H1 (cell line): ENCODE measurements around the gene HPCAL4. TPM values are rescaled to one million over a fixed set of nuclear protein-coding genes. Genes with fewer than 3 reads are reported as not detected.

Source experiments
- CTCF ChIA-PET: fragments of 300-600 bp; sonication (Branson Sonifier 250); formaldehyde crosslinking; loops from one replicate; lab custom pipeline; 2021; ENCODE audit not compliant: partially characterized antibody; lab: Charles Lee
- POLR2A ChIA-PET: fragments of 300-600 bp; sonication (Branson Sonifier 250); formaldehyde crosslinking; loops from one replicate; lab custom pipeline; 2021; ENCODE audit warnings: inconsistent platforms; ENCODE audit not compliant: partially characterized antibody; lab: Charles Lee
- DNase-seq, 2 experiments: peaks; one replicate each; pipeline versions ENCODE4 v3.0.0 to v3.0.0-alpha.2; 2010 to 2022; ENCODE audit warnings: low spot score in 2 of 2, low read depth in 1 of 2, mixed read lengths in 1 of 2
- FAIRE-seq: peaks from 2 replicates; lab custom pipeline; 2011; peaks lifted over from hg19 to GRCh38; lab: Jason Lieb, UNC
- H2AFZ ChIP-seq: 2 replicates; pipeline ENCODE4 v1.8.1; 2012; ENCODE audit warnings: low read length, inconsistent platforms
- H2AK5ac ChIP-seq: 2 replicates; pipeline ENCODE4 v1.6.1; 2013; ENCODE audit warnings: low read depth, low read length
- H2BK120ac ChIP-seq: replicated peaks from 2 replicates; pipeline ENCODE3; 2013; ENCODE audit warnings: low read depth, low read length, inconsistent platforms
- H2BK12ac ChIP-seq: 2 replicates; pipeline ENCODE4 v1.6.1; 2013; ENCODE audit warnings: low read depth, low read length
- H2BK15ac ChIP-seq: 2 replicates; pipeline ENCODE4 v1.6.1; 2013; ENCODE audit warnings: low read length
- H2BK20ac ChIP-seq: 2 replicates; pipeline ENCODE4 v1.6.1; 2013; ENCODE audit warnings: low read length
- H2BK5ac ChIP-seq: 2 replicates; pipeline ENCODE4 v1.6.1; 2013; ENCODE audit warnings: low read depth, low read length
- H3K14ac ChIP-seq: 2 replicates; pipeline ENCODE4 v1.6.1; 2013; ENCODE audit warnings: inconsistent platforms; ENCODE audit not compliant: insufficient read length
- H3K18ac ChIP-seq: 2 replicates; pipeline ENCODE4 v1.6.1; 2013; ENCODE audit warnings: low read length; ENCODE audit errors: extremely low read depth
- H3K23ac ChIP-seq: 2 replicates; pipeline ENCODE4 v1.6.1; 2013; ENCODE audit warnings: inconsistent platforms; ENCODE audit not compliant: insufficient read length
- H3K23me2 ChIP-seq: 2 replicates; pipeline ENCODE4 v1.6.1; 2013; ENCODE audit warnings: low read depth, low read length
- H3K27ac ChIP-seq: 2 replicates; pipeline ENCODE4 v1.6.1; 2011; ENCODE audit warnings: low read depth, low read length, inconsistent platforms
- H3K27me3 ChIP-seq, 4 experiments: replicated peaks in 1 of 4; 1 replicate in 1 of 4; 2 replicates in 3 of 4; pipeline versions ENCODE4 v1.6.1 to v1.8.1; 2011 to 2013; ENCODE audit warnings: low read length in 3 of 4, mild to moderate bottlenecking in 3 of 4, inconsistent platforms in 2 of 4, mixed read lengths in 2 of 4, moderate library complexity in 1 of 4; ENCODE audit not compliant: control insufficient read depth in 3 of 4, insufficient read depth in 3 of 4; ENCODE audit errors: extremely low read depth in 1 of 4
- H3K36me3 ChIP-seq, 4 experiments: 2 replicates each; pipeline versions ENCODE4 v1.6.1 to v1.8.1; 2011 to 2013; ENCODE audit warnings: mild to moderate bottlenecking in 4 of 4, low read length in 3 of 4, moderate library complexity in 2 of 4, control low read depth in 1 of 4, inconsistent platforms in 1 of 4; ENCODE audit not compliant: insufficient read depth in 4 of 4, control insufficient read depth in 2 of 4
- H3K4ac ChIP-seq: replicated peaks from 2 replicates; pipeline ENCODE3; 2013; ENCODE audit warnings: low read length, low read depth, mixed read lengths, inconsistent platforms; ENCODE audit not compliant: insufficient read length
- H3K4me1 ChIP-seq, 4 experiments: replicated peaks in 1 of 4; 1 replicate in 1 of 4; 2 replicates in 3 of 4; pipeline versions ENCODE4 v1.6.1 to v1.8.1; 2011 to 2013; ENCODE audit warnings: low read length in 3 of 4, inconsistent platforms in 2 of 4, mixed read lengths in 1 of 4; ENCODE audit not compliant: insufficient read depth in 4 of 4, control insufficient read depth in 3 of 4
- H3K4me2 ChIP-seq, 2 experiments: 2 replicates each; pipeline versions ENCODE4 v1.6.1 to v1.8.1; 2011 to 2013; ENCODE audit warnings: low read depth in 2 of 2, low read length in 2 of 2, control low read depth in 1 of 2, inconsistent platforms in 1 of 2, mild to moderate bottlenecking in 1 of 2; ENCODE audit not compliant: insufficient read depth in 1 of 2
- H3K4me3 ChIP-seq, 4 experiments: fragments of 200-600, 300-600 bp in 1 of 4; sonication (generic), shearing (Covaris generic), sonication (Bioruptor Twin) in 1 of 4; 2 replicates each; pipeline versions ENCODE4 v1.5.1 to v1.8.1; 2011 to 2016; ENCODE audit warnings: low read length in 4 of 4, low read depth in 3 of 4, control low read depth in 2 of 4, inconsistent platforms in 2 of 4, mild to moderate bottlenecking in 2 of 4, mixed read lengths in 1 of 4, moderate library complexity in 1 of 4; ENCODE audit not compliant: insufficient read depth in 2 of 4; ENCODE audit errors: extremely low read depth in 1 of 4
- H3K56ac ChIP-seq: replicated peaks from 2 replicates; pipeline ENCODE3; 2013; ENCODE audit warnings: low read depth, mild to moderate bottlenecking, mixed read lengths, low read length, inconsistent platforms; ENCODE audit not compliant: insufficient read length
- H3K79me1 ChIP-seq: 2 replicates; pipeline ENCODE4 v1.6.1; 2013; ENCODE audit warnings: low read depth, low read length, control low read depth
- H3K79me2 ChIP-seq, 2 experiments: 2 replicates each; pipeline versions ENCODE4 v1.6.1 to v1.8.1; 2012 to 2013; ENCODE audit warnings: low read length in 2 of 2, mild to moderate bottlenecking in 2 of 2, inconsistent platforms in 1 of 2; ENCODE audit not compliant: insufficient read depth in 2 of 2, control insufficient read depth in 1 of 2
- H3K9ac ChIP-seq, 4 experiments: replicated peaks in 1 of 4; 1 replicate in 1 of 4; 2 replicates in 3 of 4; pipeline versions ENCODE4 v1.6.1 to v1.8.1; 2011 to 2013; ENCODE audit warnings: low read depth in 3 of 4, low read length in 3 of 4, control low read depth in 2 of 4, mild to moderate bottlenecking in 2 of 4, moderate library complexity in 2 of 4, inconsistent platforms in 1 of 4; ENCODE audit errors: extremely low read depth in 1 of 4
- H3K9me3 ChIP-seq, 2 experiments: 2 replicates each; pipeline versions ENCODE4 v1.6.1 to v1.8.1; 2012 to 2013; ENCODE audit warnings: mild to moderate bottlenecking in 2 of 2, moderate library complexity in 2 of 2, control low read depth in 1 of 2, inconsistent platforms in 1 of 2, low read depth in 1 of 2, low read length in 1 of 2, mixed read lengths in 1 of 2; ENCODE audit not compliant: insufficient read depth in 2 of 2
- H4K20me1 ChIP-seq, 2 experiments: replicated peaks in 1 of 2; 2 replicates each; pipeline versions ENCODE3 to v1.8.1; 2011 to 2013; ENCODE audit warnings: inconsistent platforms in 2 of 2, low read length in 2 of 2, mild to moderate bottlenecking in 1 of 2; ENCODE audit not compliant: insufficient read depth in 2 of 2, control insufficient read depth in 1 of 2
- H4K5ac ChIP-seq: 2 replicates; pipeline ENCODE4 v1.6.1; 2013; ENCODE audit warnings: low read length, low read depth, mixed read lengths, inconsistent platforms; ENCODE audit not compliant: insufficient read length
- H4K8ac ChIP-seq: 2 replicates; pipeline ENCODE4 v1.8.0; 2013; ENCODE audit warnings: mild to moderate bottlenecking, moderate library complexity, low read length, inconsistent platforms; ENCODE audit not compliant: insufficient read depth; ENCODE audit errors: extremely low read depth
- H4K91ac ChIP-seq: replicated peaks from 2 replicates; pipeline ENCODE3; 2013; ENCODE audit warnings: low read length, mixed read lengths, inconsistent platforms; ENCODE audit not compliant: insufficient read length
- WGBS, 2 experiments: shearing (Covaris generic) in 1 of 2; methylation state at CpG; one replicate each; pipeline versions ENCODE4 v1.1.6 to v1.1.7; 2013 to 2015; ENCODE audit warnings: low lambda C conversion rate in 2 of 2, mixed read lengths in 2 of 2, inconsistent platforms in 1 of 2, low coverage in 1 of 2, missing lambda C conversion rate in 1 of 2; ENCODE audit not compliant: insufficient replicate concordance in 2 of 2, insufficient coverage in 1 of 2, insufficient read length in 1 of 2; ENCODE audit errors: extremely low coverage in 1 of 2, missing lambda C conversion rate in 1 of 2; 5-methylcytosine and 5-hydroxymethylcytosine counted together
- polyA plus RNA-seq, 7 experiments: library from polyadenylated mRNA; depleted of rRNA in 3 of 7; stranded (reverse) in 5 of 7; unstranded in 2 of 7; fragments of >200 nt in 5 of 7; fragments of 200-250 nt in 2 of 7; gene quantifications; 1 replicate in 5 of 7; 2 replicates in 1 of 7; 4 replicates in 1 of 7; pipeline versions ENCODE4 v1.2.1 to v1.2.3, GENCODE V29; 2011 to 2013; ENCODE audit warnings: missing spikeins in 2 of 7, mixed read lengths in 2 of 7
- total RNA-seq: library from RNA; stranded (reverse); fragmentation: NEBNext Ultra II Directional; extraction: Animal tissue kit (Norgen Biotek cat#: 25700); gene quantifications from 2 replicates; pipeline ENCODE4 v1.2.1, GENCODE V29; 2021

Gene HPCAL4
- total and polyA plus RNA-seq, 2 of the 8 experiments (the other 6 are each of a cell fraction or from before 2014, with no cell fraction given) = 0.54 to 0.74 TPM

GRCh38 chr1:39698568-39698967 is 7.3 kb upstream of the HPCAL4 start:
- 94% methylated on average over 4 of the region's 4 CpGs; no CpG with 5 or more reads in 1 of the 2 experiments for WGBS, 2 experiments
- no peak for FAIRE-seq

More at GRCh38 chr1:39698568-39698967, 7.3 kb upstream of the HPCAL4 start:
- Histone ChIP-seq H4K20me1 (peaks cover 0 to 2% of the 10 kb centered on the region in 2 experiments), H3K4me3 (no peak overlapping the region), H4K5ac (no peak overlapping the region), H3K18ac (no peak overlapping the region), H3K23me2 (no peaks in the 10 kb centered on the region; the same call in 1 of the 2 replicates), H2BK15ac (no peak overlapping the region), H2AFZ (no peak overlapping the region), H3K9me3 (no peaks in the 10 kb centered on the region), H2BK120ac (no peak overlapping the region), H3K79me1 (no peaks in the 10 kb centered on the region), H2BK5ac (no peak overlapping the region), H3K27me3 (peaks cover 38 to 94% (median 68%) of the 10 kb centered on the region in 4 experiments), H3K14ac (no peak overlapping the region), H3K23ac (no peak overlapping the region), H3K36me3 (no peaks in the 10 kb centered on the region), H3K4ac (no peak overlapping the region), H4K91ac (no peak overlapping the region), H3K4me2 (no peak overlapping the region), H3K9ac (no peak overlapping the region), H2BK12ac (no peak overlapping the region), H4K8ac (no peak overlapping the region), H3K79me2 (no peaks in the 10 kb centered on the region), H2BK20ac (no peak overlapping the region), H3K4me1 (peaks cover 0 to 24% (median 9%) of the 10 kb centered on the region in 4 experiments; a peak in 5 of 7 replicates), H2AK5ac (no peak overlapping the region), H3K27ac (no peak overlapping the region), H3K56ac (no peak overlapping the region)
- POLR2A ChIA-PET = interaction anchor here (0.6 kb wide), 1 partner anchor 105 kb away, joined by 4 read pairs; no protein-coding TSS in a partner anchor
- no peak for DNase-seq
- CTCF ChIA-PET = interaction anchor here (1.1 to 4.9 kb wide), 3 partner anchors 14 to 40 kb away, joined by 4 to 57 read pairs (median 20); partner anchors contain the start of gene NT5C1A
